SU-DHL-6 (cell line): ENCODE data around the gene GALNT6.

ENCODE experiments used
- H2AFZ ChIP-seq: fragments of 200-600 bp; sonication (generic); 2 replicates; pipeline ENCODE4 v1.6.1; 2014; ENCODE audit warnings: low read depth, mild to moderate bottlenecking, moderate library complexity, mixed read lengths, antibody characterized with exemption, low read length; ENCODE audit not compliant: severe bottlenecking
- H3F3A ChIP-seq: fragments of 200-600 bp; shearing (Covaris generic); 2 replicates; pipeline ENCODE4 v1.6.0; 2016; ENCODE audit warnings: antibody characterized with exemption, mild to moderate bottlenecking; ENCODE audit not compliant: insufficient read depth
- H3K27ac ChIP-seq: fragments of 200-600 bp; sonication (generic); 2 replicates; pipeline ENCODE4 v1.5.1; 2016; ENCODE audit warnings: low read depth, mild to moderate bottlenecking, low read length, moderate library complexity, mixed read lengths
- H3K27me3 ChIP-seq: fragments of 200-600 bp; sonication (generic), shearing (Covaris generic); 2 replicates; pipeline ENCODE4 v1.6.0; 2014; ENCODE audit warnings: mild to moderate bottlenecking, low read length
- H3K36me3 ChIP-seq: fragments of 200-600 bp; sonication (generic); 2 replicates; pipeline ENCODE4 v1.6.1; 2014; ENCODE audit warnings: mild to moderate bottlenecking, low read length, mixed read lengths
- H3K4me2 ChIP-seq: fragments of 300-600, 200-600 bp; shearing (Covaris generic), sonication (generic); 2 replicates; pipeline ENCODE4 v1.6.0; 2014; ENCODE audit warnings: low read length, low read depth, mild to moderate bottlenecking; ENCODE audit not compliant: poor library complexity, severe bottlenecking
- H3K4me3 ChIP-seq: fragments of 200-600 bp; sonication (generic); 2 replicates; pipeline ENCODE4 v1.5.1; 2014; ENCODE audit warnings: antibody characterized with exemption, low read length, mild to moderate bottlenecking, mixed read lengths; ENCODE audit not compliant: insufficient read depth, poor library complexity, severe bottlenecking
- H3K79me2 ChIP-seq: fragments of 200-600 bp; sonication (generic); 2 replicates; pipeline ENCODE4 v1.6.1; 2014; ENCODE audit warnings: mild to moderate bottlenecking, low read length, moderate library complexity; ENCODE audit not compliant: insufficient read depth
- H3K9ac ChIP-seq: fragments of 200-600 bp; sonication (generic); 2 replicates; pipeline ENCODE4 v1.7.0; 2014; ENCODE audit warnings: mild to moderate bottlenecking, low read length
- H3K9me2 ChIP-seq: fragments of 200-600 bp; sonication (generic); replicated peaks from 2 replicates; pipeline ENCODE4 v1.6.1; 2014; ENCODE audit warnings: low read length; ENCODE audit not compliant: insufficient read depth
- H3K9me3 ChIP-seq: fragments of 200-600 bp; sonication (generic); 2 replicates; pipeline ENCODE4 v1.6.1; 2014; ENCODE audit warnings: low read length, mixed read lengths; ENCODE audit not compliant: insufficient read depth
- H4K20me1 ChIP-seq: fragments of 200-600 bp; sonication (generic); 2 replicates; pipeline ENCODE4 v1.6.1; 2014; ENCODE audit warnings: low read depth, mild to moderate bottlenecking, antibody characterized with exemption, low read length, moderate library complexity, mixed read lengths
- EZH2phosphoT487 ChIP-seq: fragments of 200-600 bp; sonication (generic), shearing (Covaris generic); conservative IDR thresholded peaks from 2 replicates; pipeline ENCODE4 v1.6.1; 2018; ENCODE audit warnings: mild to moderate bottlenecking, antibody characterized with exemption, low read length, moderate library complexity, mixed read lengths
- TF ChIP-seq, protein P1 (sequence below): fragments of 200-600 bp; sonication (generic); IDR thresholded peaks from one replicate; pipeline ENCODE4 v1.5.1; 2017; ENCODE audit warnings: antibody characterized with exemption, mild to moderate bottlenecking, low read length, moderate library complexity; ENCODE audit not compliant: insufficient read depth, poor library complexity, severe bottlenecking

The GALNT6 gene

DNA sequence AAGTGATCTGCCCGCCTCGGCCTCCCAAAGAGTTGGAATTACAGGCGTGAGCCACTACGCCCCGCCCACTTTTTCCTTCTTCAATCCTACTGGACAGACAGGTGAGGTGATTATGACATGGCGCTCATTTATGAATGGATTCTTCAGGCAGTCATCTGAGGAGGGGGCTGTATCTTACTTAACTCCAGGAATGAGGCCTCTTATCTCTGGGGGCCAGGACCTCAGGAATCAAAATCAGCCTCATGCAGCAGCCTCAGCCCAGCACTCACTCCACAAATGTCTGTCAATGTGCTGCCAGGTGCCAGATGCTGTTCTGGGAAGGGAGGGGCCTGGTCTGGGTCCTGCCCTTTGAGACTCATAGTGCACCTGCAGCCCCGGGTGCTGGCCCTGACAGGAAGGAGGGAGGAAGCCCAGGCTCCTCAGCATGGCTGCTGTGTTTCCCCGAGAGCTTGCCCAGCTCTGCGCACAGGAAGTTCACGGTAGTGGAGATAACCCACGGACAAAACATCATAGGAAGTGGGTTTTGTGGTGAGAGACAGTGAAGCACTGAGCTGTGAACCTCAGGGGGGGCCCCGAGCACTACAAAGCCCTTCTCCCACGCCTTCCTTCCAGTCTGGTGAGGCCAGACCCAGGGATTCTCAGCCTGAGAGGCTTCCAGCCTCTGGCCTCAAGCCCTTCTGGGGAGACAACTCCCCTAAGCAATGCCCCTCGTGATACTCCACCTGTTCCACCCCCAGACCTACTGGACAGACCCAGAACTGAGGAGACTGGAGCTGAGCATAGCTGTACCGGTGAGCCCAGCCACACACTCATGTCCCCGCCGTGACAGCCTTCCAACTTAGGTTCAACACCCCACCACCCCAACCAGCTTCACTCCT is 22.3 kb downstream of the GALNT6 start:
- no peak overlapping the region for H3K4me3 ChIP-seq

DNA sequence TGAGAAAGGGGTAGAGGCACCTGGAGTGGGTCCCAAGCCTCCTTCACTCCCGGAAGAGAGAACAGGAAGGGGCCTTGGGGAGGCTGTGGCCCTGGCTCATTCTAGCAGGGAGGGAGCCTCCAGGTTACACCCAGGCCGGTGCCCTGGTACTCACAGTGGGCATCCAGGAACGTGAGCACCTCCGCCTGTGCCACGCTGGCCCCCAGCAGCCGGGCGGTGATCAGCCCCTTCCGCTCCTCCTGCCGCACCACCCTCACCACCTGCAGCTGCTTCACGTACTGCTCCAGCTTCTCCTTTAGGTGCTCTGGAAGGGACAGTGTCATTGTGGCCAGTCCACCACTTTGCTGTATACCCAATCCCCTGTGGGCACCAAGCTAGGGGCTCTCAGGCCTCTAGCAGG is 25.9 kb downstream of the GALNT6 start:
- Histone ChIP-seq H3K9me3 (no peaks in the 10 kb centered on the region), H3K9me2 (no peaks in the 10 kb centered on the region), H2AFZ (no peak overlapping the region), H3K79me2 (no peaks in the 10 kb centered on the region), H3K4me3 (no peak overlapping the region), H3K36me3 (no peaks in the 10 kb centered on the region), H3K4me2 (no peak overlapping the region), H4K20me1 (no peaks in the 10 kb centered on the region), H3F3A (no peaks in the 10 kb centered on the region), H3K27ac (no peak overlapping the region), H3K27me3 (no peaks in the 10 kb centered on the region), H3K9ac (no peak overlapping the region)
- no peak for TF ChIP-seq EZH2phosphoT487
- TF ChIP-seq, protein P1, sequence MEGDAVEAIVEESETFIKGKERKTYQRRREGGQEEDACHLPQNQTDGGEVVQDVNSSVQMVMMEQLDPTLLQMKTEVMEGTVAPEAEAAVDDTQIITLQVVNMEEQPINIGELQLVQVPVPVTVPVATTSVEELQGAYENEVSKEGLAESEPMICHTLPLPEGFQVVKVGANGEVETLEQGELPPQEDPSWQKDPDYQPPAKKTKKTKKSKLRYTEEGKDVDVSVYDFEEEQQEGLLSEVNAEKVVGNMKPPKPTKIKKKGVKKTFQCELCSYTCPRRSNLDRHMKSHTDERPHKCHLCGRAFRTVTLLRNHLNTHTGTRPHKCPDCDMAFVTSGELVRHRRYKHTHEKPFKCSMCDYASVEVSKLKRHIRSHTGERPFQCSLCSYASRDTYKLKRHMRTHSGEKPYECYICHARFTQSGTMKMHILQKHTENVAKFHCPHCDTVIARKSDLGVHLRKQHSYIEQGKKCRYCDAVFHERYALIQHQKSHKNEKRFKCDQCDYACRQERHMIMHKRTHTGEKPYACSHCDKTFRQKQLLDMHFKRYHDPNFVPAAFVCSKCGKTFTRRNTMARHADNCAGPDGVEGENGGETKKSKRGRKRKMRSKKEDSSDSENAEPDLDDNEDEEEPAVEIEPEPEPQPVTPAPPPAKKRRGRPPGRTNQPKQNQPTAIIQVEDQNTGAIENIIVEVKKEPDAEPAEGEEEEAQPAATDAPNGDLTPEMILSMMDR: no peak

More for the DNA sequence above, 22.3 kb downstream of the GALNT6 start:
- H3K4me2 ChIP-seq: peak overlapping the region; percentile 32
- no peak overlapping the region for H3K9ac ChIP-seq
- H3K27me3 ChIP-seq: no peaks in the 10 kb centered on the region
- no peaks in the 10 kb centered on the region for H4K20me1 ChIP-seq
- no peaks in the 10 kb centered on the region for H3K9me3 ChIP-seq
- no peaks in the 10 kb centered on the region for H3K9me2 ChIP-seq
- TF ChIP-seq EZH2phosphoT487: peak; percentile 99
- TF ChIP-seq, protein P1: no peak
- H3K27ac ChIP-seq: no peak overlapping the region
- no peaks in the 10 kb centered on the region for H3K79me2 ChIP-seq
- H2AFZ ChIP-seq: no peak overlapping the region
- no peaks in the 10 kb centered on the region for H3F3A ChIP-seq
- no peaks in the 10 kb centered on the region for H3K36me3 ChIP-seq

DNA sequence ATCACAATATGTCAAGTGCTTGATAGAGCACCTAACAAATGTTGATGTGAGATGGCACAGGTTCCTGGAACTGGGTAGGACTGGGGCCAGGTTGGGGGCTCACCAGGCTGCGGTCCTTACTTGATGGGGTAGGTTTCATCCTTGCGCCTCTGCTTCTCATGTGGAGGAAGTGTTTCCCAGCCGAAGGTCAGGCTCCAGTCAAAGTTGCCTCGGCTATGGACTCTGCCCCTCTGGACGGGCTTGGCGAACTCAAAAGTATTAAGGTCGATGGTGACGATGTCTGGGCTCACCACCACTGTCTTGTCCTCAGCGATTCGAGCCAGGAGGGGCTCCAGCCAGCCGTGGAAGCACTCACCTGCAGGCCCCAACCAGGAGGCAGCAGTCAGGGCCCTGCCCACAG is 27.2 kb downstream of the GALNT6 start:
- Histone ChIP-seq H3K4me2 (no peak overlapping the region), H3K9me3 (no peaks in the 10 kb centered on the region), H3F3A (no peaks in the 10 kb centered on the region), H2AFZ (no peak overlapping the region), H3K27ac (no peak overlapping the region), H3K4me3 (no peak overlapping the region), H3K79me2 (no peaks in the 10 kb centered on the region), H3K36me3 (no peaks in the 10 kb centered on the region), H3K9me2 (no peaks in the 10 kb centered on the region), H3K27me3 (no peaks in the 10 kb centered on the region), H3K9ac (no peak overlapping the region), H4K20me1 (no peaks in the 10 kb centered on the region)
- TF ChIP-seq, protein P1: no peak
- TF ChIP-seq EZH2phosphoT487: no peak
